ENCODE results near the gene C22orf23. TPM values are rescaled to one million over a fixed set of nuclear protein-coding genes. Genes with fewer than 3 reads are reported as not detected.

C22orf23 gene
- total RNA-seq = under 1 TPM in 1 of 4 donors, not detected in 3; 0.85 TPM

- H3K4me3 ChIP-seq = peak within 1 kb of the TSS; percentile 82 to 92 (median 84)
- DNase-seq = peak; percentile 91 to 98 (median 94)
Observed at GRCh38 chr22:37953437-37954179, at the start of gene C22orf23, which contains the start of gene POLR2F. Gene C22orf23 (minus strand): TSS chr22:37953601. CDS start chr22:37953149, 452 bp downstream. Gene POLR2F (plus strand): TSS chr22:37953699. CDS start chr22:37953788, 89 bp downstream.

DNA sequence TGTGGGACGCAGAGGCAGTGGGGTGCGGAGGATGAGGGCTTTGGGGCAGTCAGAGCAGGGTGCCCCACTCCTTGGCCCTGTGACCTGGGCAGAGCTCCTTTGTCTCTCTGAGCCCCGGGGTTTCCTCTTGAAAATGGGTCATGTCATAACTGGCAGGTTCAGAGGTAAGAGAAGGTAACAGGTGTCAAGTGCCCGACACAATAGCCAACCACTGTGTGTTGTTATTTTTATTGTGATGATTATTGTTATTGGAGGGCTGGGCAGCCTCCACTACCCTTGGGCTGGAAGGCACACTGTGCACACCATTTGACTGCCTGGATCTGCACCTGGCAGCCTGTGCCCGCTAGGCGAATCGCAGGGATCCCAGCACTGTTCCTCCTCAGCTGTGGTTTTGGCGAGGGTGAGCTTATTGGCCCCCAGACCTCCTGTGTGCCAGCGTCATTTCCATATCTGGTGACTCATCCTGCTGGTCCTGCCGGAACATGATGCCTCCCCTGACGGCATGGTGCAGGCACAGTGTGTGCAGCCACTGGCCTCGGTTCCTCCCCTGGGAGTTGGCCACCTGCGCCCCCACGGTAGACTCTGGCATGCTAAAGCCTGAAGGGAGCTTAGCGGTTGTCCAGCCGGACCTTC is 46.4 kb upstream of the C22orf23 start:
- TF ChIP-seq POLR2A (IDR thresholded peaks at IDR 0.05) = no peak
- TF ChIP-seq, protein P1, sequence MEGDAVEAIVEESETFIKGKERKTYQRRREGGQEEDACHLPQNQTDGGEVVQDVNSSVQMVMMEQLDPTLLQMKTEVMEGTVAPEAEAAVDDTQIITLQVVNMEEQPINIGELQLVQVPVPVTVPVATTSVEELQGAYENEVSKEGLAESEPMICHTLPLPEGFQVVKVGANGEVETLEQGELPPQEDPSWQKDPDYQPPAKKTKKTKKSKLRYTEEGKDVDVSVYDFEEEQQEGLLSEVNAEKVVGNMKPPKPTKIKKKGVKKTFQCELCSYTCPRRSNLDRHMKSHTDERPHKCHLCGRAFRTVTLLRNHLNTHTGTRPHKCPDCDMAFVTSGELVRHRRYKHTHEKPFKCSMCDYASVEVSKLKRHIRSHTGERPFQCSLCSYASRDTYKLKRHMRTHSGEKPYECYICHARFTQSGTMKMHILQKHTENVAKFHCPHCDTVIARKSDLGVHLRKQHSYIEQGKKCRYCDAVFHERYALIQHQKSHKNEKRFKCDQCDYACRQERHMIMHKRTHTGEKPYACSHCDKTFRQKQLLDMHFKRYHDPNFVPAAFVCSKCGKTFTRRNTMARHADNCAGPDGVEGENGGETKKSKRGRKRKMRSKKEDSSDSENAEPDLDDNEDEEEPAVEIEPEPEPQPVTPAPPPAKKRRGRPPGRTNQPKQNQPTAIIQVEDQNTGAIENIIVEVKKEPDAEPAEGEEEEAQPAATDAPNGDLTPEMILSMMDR (IDR thresholded peaks at IDR 0.05) = no peak
- no peaks in the 10 kb centered on the region for H3K9me3 ChIP-seq
- DNase-seq = no peak
- peaks cover 0 to 9% (median 0%) of the 10 kb centered on the region in 4 donors for H3K4me1 ChIP-seq
- H3K4me3 ChIP-seq = no peak overlapping the region
- H3K36me3 ChIP-seq = no peaks in the 10 kb centered on the region
- H3K27ac ChIP-seq = no peak overlapping the region
- H3K27me3 ChIP-seq = no peaks in the 10 kb centered on the region

More at GRCh38 chr22:37953437-37954179, at the start of gene C22orf23, which contains the start of gene POLR2F:
- H3K27me3 ChIP-seq = no peaks in the 10 kb centered on the region
- peaks cover 0 to 22% (median 0%) of the 10 kb centered on the region in 3 donors for H3K36me3 ChIP-seq
- peak within 1 kb of the TSS; percentile 63 to 79 (median 72) for H3K27ac ChIP-seq
- peak; percentile 47 to 73 for TF ChIP-seq POLR2A (IDR thresholded peaks at IDR 0.05)
- TF ChIP-seq, protein P1 (IDR thresholded peaks at IDR 0.05) = no peak
- peaks cover 0 to 24% (median 11%) of the 10 kb centered on the region in 4 donors for H3K4me1 ChIP-seq
- H3K9me3 ChIP-seq = no peaks in the 10 kb centered on the region

DNA sequence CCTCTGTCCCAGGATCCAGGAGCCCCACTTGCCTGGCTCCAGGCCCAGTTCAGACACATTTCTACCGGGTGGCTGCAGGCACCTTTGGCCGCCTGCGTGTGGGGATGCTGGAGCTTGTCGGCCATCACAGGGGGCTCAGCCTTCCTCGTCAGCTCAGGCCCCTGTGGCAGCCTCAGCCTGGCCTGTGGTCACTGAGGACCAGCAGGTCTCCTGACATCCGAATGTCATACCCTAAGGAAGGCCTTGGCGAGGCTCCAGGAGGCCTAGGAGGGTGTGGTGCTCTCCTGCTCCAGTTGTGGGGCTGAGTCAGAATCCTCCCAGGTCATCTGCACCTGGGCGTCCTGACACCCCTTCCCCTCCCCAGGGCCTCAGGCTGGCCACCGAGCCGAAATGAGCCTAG is 45.8 kb upstream of the C22orf23 start:
- no peak for DNase-seq
- H3K36me3 ChIP-seq = no peaks in the 10 kb centered on the region
- no peak overlapping the region for H3K27ac ChIP-seq
- H3K4me1 ChIP-seq = peaks cover 0 to 9% (median 0%) of the 10 kb centered on the region in 4 donors
- no peak overlapping the region for H3K4me3 ChIP-seq
- no peaks in the 10 kb centered on the region for H3K9me3 ChIP-seq
- H3K27me3 ChIP-seq = no peaks in the 10 kb centered on the region
- TF ChIP-seq, protein P1 (IDR thresholded peaks at IDR 0.05) = no peak
- TF ChIP-seq POLR2A (IDR thresholded peaks at IDR 0.05) = no peak

DNA sequence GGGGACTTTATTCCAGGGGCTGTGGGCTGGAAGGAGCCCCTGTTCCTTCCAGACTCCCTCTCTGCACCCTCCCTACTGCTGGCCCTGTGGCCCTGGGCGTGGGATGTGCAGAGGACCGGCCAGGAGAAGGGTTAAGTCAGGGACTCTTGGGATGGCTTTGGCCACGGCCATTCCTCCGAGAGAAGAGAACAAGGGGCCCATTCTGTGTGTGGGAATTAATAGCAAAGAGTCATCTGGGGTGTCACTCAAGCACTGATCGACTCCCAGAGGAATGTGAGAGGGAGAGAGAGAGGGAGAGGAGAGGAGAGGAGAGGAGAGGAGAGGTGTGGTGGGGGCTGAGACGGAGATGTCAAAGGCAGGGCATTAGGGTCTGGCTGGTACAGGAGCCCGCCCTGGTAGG is 45.1 kb upstream of the C22orf23 start:
- TF ChIP-seq POLR2A (IDR thresholded peaks at IDR 0.05) = no peak
- TF ChIP-seq, protein P1 (IDR thresholded peaks at IDR 0.05) = no peak
- Histone ChIP-seq H3K4me1 (peaks cover 0 to 9% (median 0%) of the 10 kb centered on the region in 4 donors), H3K4me3 (no peak overlapping the region), H3K36me3 (no peaks in the 10 kb centered on the region), H3K9me3 (no peaks in the 10 kb centered on the region), H3K27ac (no peak overlapping the region), H3K27me3 (no peaks in the 10 kb centered on the region)
- DNase-seq = no peak

DNA sequence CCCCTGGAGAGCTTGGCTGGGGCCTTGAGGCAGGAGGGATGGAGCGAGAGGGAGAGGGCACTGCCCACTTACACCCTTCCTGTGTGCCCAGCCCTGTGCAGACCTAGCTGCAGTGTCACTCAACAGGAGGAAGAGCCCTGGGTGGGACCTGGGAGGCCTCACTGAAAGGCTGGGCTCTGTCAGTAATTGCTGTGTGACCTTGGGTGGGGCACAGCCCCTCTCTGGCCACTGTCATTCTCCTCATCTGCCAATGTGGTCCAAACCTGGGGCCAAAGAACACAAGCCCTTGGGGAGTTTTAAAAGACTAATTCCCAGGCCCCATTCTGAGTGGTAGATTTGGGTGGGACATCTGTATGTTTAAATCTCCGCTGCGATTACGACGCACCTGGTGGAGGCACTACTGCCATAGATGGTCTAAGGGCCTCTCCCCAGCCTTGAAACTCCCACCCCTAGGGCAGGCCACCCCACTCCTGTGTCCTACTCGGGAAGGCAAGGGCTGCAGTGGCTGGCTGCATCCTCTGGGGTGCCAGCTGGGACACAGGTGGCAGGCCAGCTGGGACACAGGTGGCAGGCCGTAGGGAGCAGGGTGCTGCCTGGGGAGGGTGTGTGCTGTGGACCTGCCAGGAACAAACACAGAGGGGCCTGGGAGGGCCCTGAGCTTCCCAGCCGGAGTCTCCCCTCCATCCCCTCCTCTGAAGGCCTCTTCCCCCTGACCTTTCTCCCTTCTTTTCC is 43.3 kb upstream of the C22orf23 start:
- H3K27ac ChIP-seq = no peak overlapping the region
- no peak overlapping the region for H3K4me3 ChIP-seq
- no peaks in the 10 kb centered on the region for H3K9me3 ChIP-seq
- TF ChIP-seq, protein P1 (IDR thresholded peaks at IDR 0.05) = peak in 1 of 6 experiments; percentile 32
- TF ChIP-seq POLR2A (IDR thresholded peaks at IDR 0.05) = no peak
- DNase-seq = peak in 1 of 3 donors; percentile 66
- H3K36me3 ChIP-seq = no peaks in the 10 kb centered on the region
- H3K27me3 ChIP-seq = no peaks in the 10 kb centered on the region
- H3K4me1 ChIP-seq = peaks cover 0 to 9% (median 0%) of the 10 kb centered on the region in 4 donors

Data from Peyer's patch (tissue), 4 donors.